NT2/D1 (cell line): Measurements from ENCODE around the gene LRRC31.

Experiments used
- SUZ12 ChIP-seq: IDR thresholded peaks from 2 replicates; pipeline ENCODE4 v1.6.1; 2011; ENCODE audit not compliant: insufficient read length, insufficient read depth; ENCODE audit errors: extremely low read depth
- YY1 ChIP-seq: IDR thresholded peaks from 2 replicates; pipeline ENCODE4 v1.6.1; 2011; ENCODE audit not compliant: insufficient read length, insufficient read depth
- ZNF274 ChIP-seq: IDR thresholded peaks from 2 replicates; pipeline ENCODE4 v1.6.1; 2011; ENCODE audit warnings: mild to moderate bottlenecking, low read depth, low read length

- TF ChIP-seq YY1 (no peak), ZNF274 (no peak), SUZ12 (no peak)
Measured at GRCh38 chr3:169825316-169825715, 44.4 kb downstream of the LRRC31 start.
